IPS-18c (cell line): ENCODE results near the gene ARHGDIG.
"Not testable (repeated sequence)": the region's sequence is repeated elsewhere in the genome, so short reads cannot be mapped to it uniquely, and the experiment has no call there.

Experiments
- H3K4me3 ChIP-seq: 2 replicates; pipeline ENCODE4 v1.7.0; 2013; ENCODE audit warnings: low read depth, mild to moderate bottlenecking, low read length, moderate library complexity; ENCODE audit not compliant: insufficient read depth
- H3K9me3 ChIP-seq: one replicate; pipeline ENCODE4 v1.6.1; 2013; ENCODE audit warnings: mild to moderate bottlenecking, low read length, moderate library complexity; ENCODE audit not compliant: control insufficient read depth, insufficient read depth

Gene ARHGDIG

DNA sequence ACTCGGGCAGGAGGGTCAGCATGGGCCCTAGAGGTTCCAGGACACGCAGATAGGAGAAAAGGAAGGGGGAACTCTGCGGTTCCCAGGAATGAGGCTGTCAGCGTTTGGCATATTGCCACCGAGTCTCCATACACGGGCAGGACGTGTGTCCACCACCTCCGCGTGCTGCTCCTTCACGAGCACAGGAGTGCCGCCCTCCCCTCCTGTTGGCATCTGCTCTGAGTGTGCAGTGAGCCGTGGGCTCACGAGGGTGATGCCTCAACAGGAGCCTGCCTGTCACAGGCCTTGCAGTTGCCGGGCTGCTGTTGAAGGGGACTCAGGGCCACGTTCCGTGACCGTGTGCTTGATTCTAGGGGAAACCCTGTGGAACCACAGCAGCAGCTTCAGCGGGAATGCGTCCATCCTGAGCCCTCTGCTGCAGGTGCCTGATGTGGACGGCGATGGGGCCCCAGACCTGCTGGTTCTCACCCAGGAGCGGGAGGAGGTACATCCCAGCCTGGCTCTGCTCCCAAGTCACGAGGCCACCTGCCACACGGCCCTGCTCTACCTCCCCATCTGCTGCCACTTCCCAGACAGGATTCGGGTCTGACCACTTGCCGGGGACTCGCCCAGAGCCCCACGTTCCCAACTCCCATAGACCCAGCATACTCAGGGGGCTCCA lies 19.2 kb upstream of the ARHGDIG start:
- no peak overlapping the region for H3K4me3 ChIP-seq
- no peaks in the 10 kb centered on the region for H3K9me3 ChIP-seq

- Histone ChIP-seq H3K9me3 (no peaks in the 10 kb centered on the region), H3K4me3 (no peak overlapping the region)
Measured at GRCh38 chr16:262121-262745, 18.2 kb upstream of the ARHGDIG start.

DNA sequence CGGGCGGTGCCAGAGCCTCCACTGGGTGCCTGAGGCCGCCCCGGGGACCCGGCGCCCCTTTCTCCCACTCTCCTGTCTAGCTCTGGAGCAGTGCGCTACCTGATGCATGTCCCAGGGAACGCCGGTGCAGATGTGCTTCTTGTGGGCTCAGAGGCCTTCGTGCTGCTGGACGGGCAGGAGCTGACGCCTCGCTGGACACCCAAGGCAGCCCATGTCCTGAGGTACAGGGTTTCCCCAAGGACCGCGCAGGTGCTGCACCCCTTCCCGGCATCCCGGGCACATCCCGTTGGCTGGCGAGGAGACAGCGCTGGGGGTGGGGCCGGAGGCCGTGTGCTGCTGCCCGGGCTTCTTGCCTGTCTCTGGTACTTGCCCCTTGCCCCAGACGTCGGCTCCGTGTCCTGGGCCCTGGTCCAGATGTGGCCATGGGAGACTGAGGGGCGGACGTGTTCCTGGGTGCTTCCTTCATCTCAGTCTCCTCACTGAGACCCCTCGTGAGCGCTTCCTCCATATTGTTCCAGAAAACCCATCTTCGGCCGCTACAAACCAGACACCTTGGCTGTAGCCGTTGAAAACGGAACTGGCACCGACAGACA lies 17.1 kb upstream of the ARHGDIG start:
- H3K4me3 ChIP-seq = no peak overlapping the region
- no peaks in the 10 kb centered on the region for H3K9me3 ChIP-seq

GRCh38 chr16:263944-264343 lies 16.4 kb upstream of the ARHGDIG start:
- Histone ChIP-seq H3K4me3 (no peak overlapping the region), H3K9me3 (no peaks in the 10 kb centered on the region)

DNA sequence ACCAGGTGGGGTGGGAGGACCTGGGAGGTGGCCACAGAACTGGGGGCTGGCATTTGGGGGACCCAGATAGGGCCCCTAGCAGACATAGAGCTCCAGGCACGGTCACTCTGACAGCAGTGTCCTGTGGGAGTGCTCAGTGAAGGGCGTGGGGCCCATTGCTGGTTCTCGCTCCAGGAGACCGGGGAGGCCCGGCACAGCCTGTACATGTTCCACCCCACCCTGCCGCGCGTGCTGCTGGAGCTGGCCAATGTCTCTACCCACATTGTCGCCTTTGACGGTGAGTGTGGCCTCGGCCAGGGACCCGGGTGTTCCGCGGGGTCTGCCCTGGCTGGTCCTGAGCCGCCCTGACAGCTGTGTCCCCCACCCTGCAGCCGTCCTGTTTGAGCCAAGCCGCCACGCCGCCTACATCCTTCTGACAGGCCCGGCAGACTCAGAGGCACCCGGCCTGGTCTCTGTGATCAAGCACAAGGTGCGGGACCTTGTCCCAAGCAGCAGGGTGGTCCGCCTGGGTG lies 15.9 kb upstream of the ARHGDIG start:
- H3K4me3 ChIP-seq = no peak overlapping the region

DNA sequence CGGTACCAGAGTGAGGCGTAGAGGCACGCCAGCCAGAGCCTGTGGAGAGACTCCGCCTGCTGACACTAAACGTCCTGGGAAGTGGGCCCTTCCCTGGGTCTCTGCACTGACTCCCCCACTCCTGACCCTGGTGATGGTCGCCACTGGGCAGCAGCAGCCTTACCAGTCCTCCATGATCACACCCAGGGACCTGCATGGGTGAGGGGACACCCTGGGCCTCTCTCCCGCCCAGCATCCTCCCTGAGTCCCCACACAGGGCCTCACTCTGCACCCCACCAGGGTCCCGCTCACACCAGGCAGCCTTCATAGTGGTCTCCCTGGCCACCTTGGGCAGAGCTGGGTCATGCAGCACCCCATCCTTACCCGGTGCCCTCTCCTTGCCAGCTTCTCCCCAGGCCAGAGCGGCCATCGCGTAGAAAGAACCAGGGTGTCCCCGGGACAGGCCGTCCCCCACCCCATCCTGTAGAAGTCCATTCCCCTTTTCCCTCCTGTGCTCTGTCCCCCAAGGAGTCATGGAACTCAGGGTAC lies 15.3 kb upstream of the ARHGDIG start:
- no peaks in the 10 kb centered on the region for H3K9me3 ChIP-seq
- no peak overlapping the region for H3K4me3 ChIP-seq

More for the DNA sequence above, 15.9 kb upstream of the ARHGDIG start:
- H3K9me3 ChIP-seq = no peaks in the 10 kb centered on the region

- H3K4me3 ChIP-seq = no peak overlapping the region
- no peaks in the 10 kb centered on the region for H3K9me3 ChIP-seq
Measured at GRCh38 chr16:265711-266110, 14.7 kb upstream of the ARHGDIG start.

DNA sequence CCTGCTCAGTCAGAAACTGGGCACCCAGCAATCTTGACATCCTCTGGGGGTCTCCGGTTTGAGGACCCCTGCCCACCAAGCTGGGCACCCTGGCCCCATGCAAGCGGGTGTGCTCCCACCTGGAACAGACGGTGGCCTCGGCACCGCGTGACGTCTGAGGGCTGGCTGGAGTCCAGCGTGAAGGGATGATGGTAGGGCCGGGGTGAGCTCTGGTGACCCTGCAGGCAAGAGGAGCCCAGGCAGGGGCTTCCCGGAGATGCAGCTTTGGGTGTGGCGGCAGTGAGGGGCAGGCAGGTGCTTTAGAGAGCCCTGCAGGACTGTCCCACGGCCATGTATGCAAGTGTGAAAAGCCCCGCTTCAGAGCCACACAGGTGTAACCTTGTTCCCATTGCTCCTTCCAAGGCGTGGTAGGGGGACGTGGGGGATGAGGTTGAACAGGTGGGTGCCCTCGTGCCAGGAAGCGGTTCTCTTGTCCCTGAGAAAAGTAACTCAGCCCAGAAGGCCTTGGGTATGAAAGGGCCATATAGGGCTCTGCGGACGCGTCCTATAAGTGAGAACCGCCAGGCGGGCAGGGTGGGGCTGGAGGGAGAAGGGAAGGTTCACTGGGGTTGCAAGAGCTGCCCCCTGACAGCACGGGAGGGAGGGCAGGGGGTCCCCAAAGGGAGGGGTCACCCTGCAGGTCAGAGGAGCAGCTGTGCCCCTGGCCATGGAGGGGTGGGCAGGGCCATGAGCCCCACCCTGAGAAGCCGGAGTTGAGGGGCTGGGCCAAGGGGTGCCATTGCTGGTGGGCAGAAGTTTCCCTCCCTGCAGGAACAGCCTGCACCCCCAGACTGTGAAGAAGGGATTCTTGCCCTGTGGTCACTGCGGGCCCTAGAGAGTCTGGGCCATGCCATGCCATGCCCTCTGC lies 13.9 kb upstream of the ARHGDIG start:
- Histone ChIP-seq H3K9me3 (no peaks in the 10 kb centered on the region), H3K4me3 (no peak overlapping the region)

- H3K4me3 ChIP-seq, H3K9me3 ChIP-seq: not testable (repeated sequence)
Measured at GRCh38 chr16:267562-267961, 12.8 kb upstream of the ARHGDIG start.

DNA sequence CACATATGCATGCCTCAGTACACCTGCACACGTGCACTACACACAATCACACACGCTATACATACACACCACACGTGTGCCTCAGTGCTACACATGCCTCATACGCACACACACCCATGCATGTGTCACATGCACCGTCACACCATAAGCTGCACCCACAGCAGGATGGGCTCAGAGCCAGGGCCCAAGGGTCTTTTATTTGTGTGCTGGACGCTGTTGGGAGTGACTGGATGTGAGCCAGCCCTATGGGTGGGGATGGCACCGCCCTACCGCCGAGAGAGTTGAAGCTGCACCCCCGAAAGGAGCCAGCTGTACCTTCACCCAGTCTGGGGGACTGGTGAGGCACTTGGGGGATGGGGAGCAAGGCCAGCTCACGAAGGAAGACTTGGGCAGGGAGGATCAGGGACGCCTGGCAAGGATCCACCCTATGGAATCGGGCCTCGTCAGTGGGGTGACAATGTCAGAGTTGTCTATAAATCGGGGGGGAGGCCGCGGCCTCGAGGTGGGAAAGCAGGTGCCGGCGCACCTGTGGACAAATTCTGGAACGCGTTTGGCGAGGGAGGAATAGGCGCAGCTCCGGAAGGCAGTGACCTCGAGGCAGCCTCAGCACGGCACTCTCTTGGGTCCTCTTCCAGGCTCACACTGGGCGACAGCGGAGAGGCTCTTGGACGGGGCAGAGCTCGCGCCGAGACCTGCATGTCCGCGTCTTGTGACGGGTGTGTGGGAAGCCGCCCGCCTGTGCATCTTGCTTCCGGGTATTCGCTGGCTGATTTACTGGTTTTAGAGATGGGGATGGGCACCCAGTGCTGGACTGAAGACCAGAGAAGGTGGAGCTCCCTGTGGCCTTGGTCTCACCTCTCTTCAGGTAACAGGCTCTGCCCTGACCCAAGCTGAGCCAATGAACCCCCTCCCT lies 12.0 kb upstream of the ARHGDIG start:
- Histone ChIP-seq H3K4me3 (no peak overlapping the region), H3K9me3 (no peaks in the 10 kb centered on the region)

- H3K4me3 ChIP-seq = no peak overlapping the region
- no peaks in the 10 kb centered on the region for H3K9me3 ChIP-seq
Measured at GRCh38 chr16:269061-269796, 11.2 kb upstream of the ARHGDIG start.

GRCh38 chr16:270381-271255 lies 9.8 kb upstream of the ARHGDIG start:
- H3K9me3 ChIP-seq = no peaks in the 10 kb centered on the region
- no peak overlapping the region for H3K4me3 ChIP-seq

GRCh38 chr16:272633-273546 lies 7.5 kb upstream of the ARHGDIG start:
- H3K4me3 ChIP-seq = no peak overlapping the region

More at GRCh38 chr16:272633-273546, 7.5 kb upstream of the ARHGDIG start:
- H3K9me3 ChIP-seq = no peaks in the 10 kb centered on the region
